Fibroblast of the aortic adventitia (primary cell): Measurements from ENCODE around the gene GAS2L3. TPM values are rescaled to one million over a fixed set of nuclear protein-coding genes. Genes with fewer than 3 reads are reported as not detected.

ENCODE experiments used
- DNase-seq: peaks from one replicate; pipeline ENCODE4 v3.0.0-alpha.2; 2010; ENCODE audit warnings: low read depth
- H3K4me3 ChIP-seq: 2 replicates; pipeline ENCODE4 v1.5.1; 2011; ENCODE audit warnings: low read depth, mild to moderate bottlenecking, control low read depth, low read length, moderate library complexity
- CTCF ChIP-seq: IDR thresholded peaks from 2 replicates; pipeline ENCODE4 v1.5.1; 2011; ENCODE audit warnings: mild to moderate bottlenecking, low read length, control low read depth, inconsistent platforms; ENCODE audit not compliant: insufficient read depth
- small RNA-seq: library from RNA; depleted of rRNA; stranded (forward); fragments of <200 nt; gene quantifications from one replicate; pipeline ENCODE3, GENCODE V24; 2012
- total RNA-seq: library from RNA; depleted of rRNA; stranded (reverse); fragments of >200 nt; gene quantifications from 2 replicates; pipeline ENCODE4 v1.2.3, GENCODE V29; 2012; ENCODE audit warnings: low replicate concordance

Gene GAS2L3
- total RNA-seq, 1 donor, result 38.0 TPM

GRCh38 chr12:100671396-100672074 lies 98.1 kb downstream of the GAS2L3 start:
- TF ChIP-seq CTCF, result no peak
- DNase-seq, result no peak
- no peak overlapping the region for H3K4me3 ChIP-seq

DNA sequence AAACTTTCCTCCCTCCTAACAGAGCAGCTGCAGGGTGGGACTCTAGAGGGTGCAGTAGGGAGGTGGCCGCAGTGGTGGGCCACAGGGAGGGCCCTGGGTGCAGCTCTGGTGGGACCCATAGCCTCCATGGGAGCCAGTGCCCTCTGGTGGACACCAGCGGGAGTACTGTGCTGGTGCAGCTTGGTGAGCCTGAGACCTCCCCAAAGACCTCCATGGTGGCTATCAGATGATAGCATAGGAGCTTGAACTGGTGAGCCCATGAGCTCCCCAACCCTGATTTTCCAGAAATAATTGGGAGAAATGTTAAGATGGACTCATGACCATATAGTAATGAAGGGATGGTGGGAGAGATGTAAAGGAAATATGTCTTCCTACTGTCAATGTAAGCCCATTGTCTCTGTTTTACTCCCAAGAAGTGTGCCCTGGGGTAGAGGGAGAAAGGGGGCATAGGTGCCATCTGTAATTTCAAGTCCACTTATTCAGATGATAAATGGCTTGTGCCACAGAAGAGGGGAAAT lies 98.7 kb downstream of the GAS2L3 start:
- H3K4me3 ChIP-seq, result no peak overlapping the region
- DNase-seq, result no peak
- TF ChIP-seq CTCF, result peak; percentile 50

- TF ChIP-seq CTCF, result no peak
- H3K4me3 ChIP-seq, result no peak overlapping the region
- DNase-seq, result no peak
Observed at GRCh38 chr12:100674036-100674888, 100.8 kb downstream of the GAS2L3 start.

Small RNAs within 50 kb of the gene (small RNA-seq; reads per million reads assigned to genes)
- not detected for gene AC010200.2

Other genes starting within 250 kb of the GAS2L3 start
- gene SLC17A8, start 216.6 kb upstream of the GAS2L3 start, total RNA-seq, result not detected in 2 replicates
- gene NR1H4, start 99.8 kb upstream of the GAS2L3 start, total RNA-seq, result not detected in 2 replicates
- gene ANO4, start 221.1 kb downstream of the GAS2L3 start, total RNA-seq, result 0.18 and 1.6 TPM in 2 replicates